OCI-LY7 (cell line): ENCODE results near the gene PIGN. TPM values are rescaled to one million over a fixed set of nuclear protein-coding genes. Genes with fewer than 3 reads are reported as not detected.

Experiments used
- BruUV-seq: library from RNA; stranded (reverse); fragments of 400-500 nt; replicated peaks from 2 replicates; lab custom pipeline; 2021; lab: Mats Ljungman, UMichigan
- CTCF ChIA-PET: fragments of 300-600 bp; sonication (Branson Sonifier 250); formaldehyde crosslinking; loops from one replicate; lab custom pipeline; 2022; ENCODE audit warnings: antibody characterized with exemption; ENCODE audit not compliant: unreplicated experiment; lab: Charles Lee
- POLR2A ChIA-PET: fragments of 300-600 bp; sonication (Branson Sonifier 250); formaldehyde crosslinking; loops from one replicate; lab custom pipeline; 2022; ENCODE audit warnings: antibody characterized with exemption; lab: Charles Lee
- DNase-seq: peaks from one replicate; pipeline ENCODE4 v3.0.0-alpha.2; 2015; ENCODE audit warnings: low spot score
- H2AFZ ChIP-seq: fragments of 200-600 bp; sonication (generic), shearing (Covaris generic); 2 replicates; pipeline ENCODE4 v1.6.1; 2014; ENCODE audit warnings: mild to moderate bottlenecking, antibody characterized with exemption, low read length, moderate library complexity
- H3K27ac ChIP-seq: fragments of 200-600 bp; sonication (generic); 2 replicates; pipeline ENCODE4 v1.5.1; 2014; ENCODE audit warnings: mixed run types, low read depth, mild to moderate bottlenecking, moderate library complexity, low read length, inconsistent platforms; ENCODE audit not compliant: poor library complexity, severe bottlenecking
- H3K36me3 ChIP-seq: fragments of 200-600 bp; sonication (generic); 2 replicates; pipeline ENCODE4 v1.6.1; 2014; ENCODE audit warnings: mild to moderate bottlenecking, antibody characterized with exemption, low read length, moderate library complexity, mixed read lengths; ENCODE audit not compliant: insufficient read depth
- H3K4me1 ChIP-seq: fragments of 200-600 bp; sonication (generic); 2 replicates; pipeline ENCODE4 v1.5.1; 2014; ENCODE audit warnings: mild to moderate bottlenecking, low read length; ENCODE audit not compliant: insufficient read depth, poor library complexity, severe bottlenecking
- H3K4me2 ChIP-seq: fragments of 200-600 bp; sonication (generic); 2 replicates; pipeline ENCODE4 v1.6.1; 2014; ENCODE audit warnings: mild to moderate bottlenecking, low read length
- H3K4me3 ChIP-seq: fragments of 200-600 bp; sonication (generic); 2 replicates; pipeline ENCODE4 v1.5.1; 2014; ENCODE audit warnings: mild to moderate bottlenecking, low read depth, low read length; ENCODE audit not compliant: poor library complexity, severe bottlenecking
- H3K79me2 ChIP-seq: fragments of 200-600 bp; sonication (generic); 2 replicates; pipeline ENCODE4 v1.6.1; 2016; ENCODE audit warnings: low read depth, mild to moderate bottlenecking, low read length, moderate library complexity, mixed read lengths; ENCODE audit not compliant: insufficient read depth
- H3K9me2 ChIP-seq: fragments of 200-600 bp; sonication (generic); 2 replicates; pipeline ENCODE4 v1.6.1; 2016; ENCODE audit warnings: mild to moderate bottlenecking, low read length, mixed read lengths; ENCODE audit not compliant: insufficient read depth
- H3K9me3 ChIP-seq: fragments of 200-600 bp; sonication (generic); 2 replicates; pipeline ENCODE4 v1.6.1; 2014; ENCODE audit warnings: mild to moderate bottlenecking, mixed run types, low read length, mixed read lengths
- H4K20me1 ChIP-seq: fragments of 200-600 bp; sonication (generic); 2 replicates; pipeline ENCODE4 v1.6.1; 2014; ENCODE audit warnings: mild to moderate bottlenecking, antibody characterized with exemption, low read length, moderate library complexity, mixed read lengths; ENCODE audit not compliant: insufficient read depth
- EZH2phosphoT487 ChIP-seq: fragments of 200-600 bp; sonication (generic); IDR thresholded peaks from 2 replicates; pipeline ENCODE4 v1.6.1; 2018; ENCODE audit warnings: low read depth, borderline replicate concordance, mild to moderate bottlenecking, mixed run types, antibody characterized with exemption, low read length, moderate library complexity, mixed read lengths
- intact Hi-C: fragments of 100-400 bp; cut with micrococcal nuclease; formaldehyde crosslinking; loops from one replicate; pipeline ENCODE4 v1.10.0; 2022; ENCODE audit not compliant: unreplicated experiment
- total RNA-seq, 2 experiments: library from RNA; depleted of rRNA in 1 of 2; stranded (reverse); fragments of >200 nt in 1 of 2; shearing (Covaris generic) in 1 of 2; gene quantifications; 2 replicates each; pipeline ENCODE4 v1.2.3, GENCODE V29; 2014 to 2022
- TF ChIP-seq, protein P1 (sequence below): fragments of 200-600 bp; sonication (generic); conservative IDR thresholded peaks from 2 replicates; pipeline ENCODE4 v1.5.1; 2014; ENCODE audit warnings: mild to moderate bottlenecking, antibody characterized with exemption, low read length, moderate library complexity, mixed read lengths

Gene PIGN
- total RNA-seq, 2 experiments from 2014 or later: 10.9 to 23.7 TPM

GRCh38 chr18:62125702-62126101 is 61.2 kb downstream of the PIGN start:
- Histone ChIP-seq H3K9me2 (no peaks in the 10 kb centered on the region), H3K36me3 (no peaks in the 10 kb centered on the region), H2AFZ (no peak overlapping the region), H3K9me3 (no peaks in the 10 kb centered on the region), H3K79me2 (no peaks in the 10 kb centered on the region), H3K27ac (no peak overlapping the region), H4K20me1 (no peaks in the 10 kb centered on the region), H3K4me3 (no peak overlapping the region), H3K4me2 (no peak overlapping the region), H3K4me1 (no peaks in the 10 kb centered on the region)
- ChIA-PET CTCF (no interaction called here), POLR2A (no interaction called here)
- no peak for DNase-seq
- BruUV-seq: no TSS peak
- TF ChIP-seq, protein P1, sequence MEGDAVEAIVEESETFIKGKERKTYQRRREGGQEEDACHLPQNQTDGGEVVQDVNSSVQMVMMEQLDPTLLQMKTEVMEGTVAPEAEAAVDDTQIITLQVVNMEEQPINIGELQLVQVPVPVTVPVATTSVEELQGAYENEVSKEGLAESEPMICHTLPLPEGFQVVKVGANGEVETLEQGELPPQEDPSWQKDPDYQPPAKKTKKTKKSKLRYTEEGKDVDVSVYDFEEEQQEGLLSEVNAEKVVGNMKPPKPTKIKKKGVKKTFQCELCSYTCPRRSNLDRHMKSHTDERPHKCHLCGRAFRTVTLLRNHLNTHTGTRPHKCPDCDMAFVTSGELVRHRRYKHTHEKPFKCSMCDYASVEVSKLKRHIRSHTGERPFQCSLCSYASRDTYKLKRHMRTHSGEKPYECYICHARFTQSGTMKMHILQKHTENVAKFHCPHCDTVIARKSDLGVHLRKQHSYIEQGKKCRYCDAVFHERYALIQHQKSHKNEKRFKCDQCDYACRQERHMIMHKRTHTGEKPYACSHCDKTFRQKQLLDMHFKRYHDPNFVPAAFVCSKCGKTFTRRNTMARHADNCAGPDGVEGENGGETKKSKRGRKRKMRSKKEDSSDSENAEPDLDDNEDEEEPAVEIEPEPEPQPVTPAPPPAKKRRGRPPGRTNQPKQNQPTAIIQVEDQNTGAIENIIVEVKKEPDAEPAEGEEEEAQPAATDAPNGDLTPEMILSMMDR: no peak
- no peak for TF ChIP-seq EZH2phosphoT487
- intact Hi-C loops: no loop called here

GRCh38 chr18:62122330-62122729 is 64.5 kb downstream of the PIGN start:
- ChIA-PET POLR2A (no interaction called here), CTCF (no interaction called here)
- Histone ChIP-seq H3K4me3 (no peak overlapping the region), H3K9me3 (no peaks in the 10 kb centered on the region), H3K4me2 (no peak overlapping the region), H3K36me3 (no peaks in the 10 kb centered on the region), H2AFZ (no peak overlapping the region), H4K20me1 (no peaks in the 10 kb centered on the region), H3K79me2 (no peaks in the 10 kb centered on the region), H3K27ac (no peak overlapping the region), H3K4me1 (no peaks in the 10 kb centered on the region), H3K9me2 (no peaks in the 10 kb centered on the region)
- intact Hi-C loops: no loop called here
- BruUV-seq: no TSS peak
- TF ChIP-seq, protein P1: no peak
- no peak for TF ChIP-seq EZH2phosphoT487
- no peak for DNase-seq

DNA sequence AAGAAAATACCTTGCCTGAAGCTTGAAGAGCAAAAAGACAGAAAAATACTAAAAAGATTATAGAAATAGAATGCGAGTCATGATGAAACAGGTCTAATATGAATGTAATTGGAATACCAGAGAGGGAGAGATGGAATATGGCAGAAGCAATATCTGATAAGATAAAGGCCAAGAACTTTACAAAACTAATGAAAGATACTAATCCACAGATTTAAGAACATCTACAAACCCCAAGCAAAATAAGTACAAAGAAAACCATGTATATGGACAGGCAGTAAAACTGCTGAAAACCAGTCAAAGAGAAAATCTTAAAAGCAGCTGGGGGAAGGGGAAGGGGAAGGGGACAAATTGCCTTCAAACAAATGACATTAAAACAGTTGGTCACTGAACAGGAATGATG is 67.0 kb downstream of the PIGN start:
- ChIA-PET CTCF (no interaction called here), POLR2A (interaction anchor here (0.6 kb wide), 1 partner anchor 312 kb away, joined by 3 read pairs; no protein-coding TSS in a partner anchor)
- intact Hi-C loops: no loop called here
- no TSS peak for BruUV-seq
- no peak for TF ChIP-seq EZH2phosphoT487
- TF ChIP-seq, protein P1: no peak
- no peak for DNase-seq
- no peaks in the 10 kb centered on the region for H3K9me2 ChIP-seq
- no peak overlapping the region for H3K27ac ChIP-seq
- H3K4me1 ChIP-seq: no peaks in the 10 kb centered on the region
- H2AFZ ChIP-seq: no peak overlapping the region
- no peak overlapping the region for H3K4me2 ChIP-seq
- no peak overlapping the region for H3K4me3 ChIP-seq
- no peaks in the 10 kb centered on the region for H3K36me3 ChIP-seq
- H4K20me1 ChIP-seq: no peaks in the 10 kb centered on the region
- H3K9me3 ChIP-seq: no peaks in the 10 kb centered on the region
- no peaks in the 10 kb centered on the region for H3K79me2 ChIP-seq
